Stimulated activated CD8-positive, alpha-beta memory T cell treated with anti-CD3 and anti-CD28 coated beads, Interleukin-7, amount 100 ng/mL, for 1 hour (primary cell): ENCODE data around the gene PAPPA2.

Experiments used
- DNase-seq, 2 donors: peaks; one replicate each; pipeline ENCODE4 v3.0.0-alpha.2; 2020; ENCODE audit warnings: low read depth in 2 of 2

Gene PAPPA2

GRCh38 chr1:176765608-176766007, 302.6 kb downstream of the PAPPA2 start:
- DNase-seq, result no peak

- no peak for DNase-seq
These were observed 303.8 kb downstream of the PAPPA2 start for GRCh38 chr1:176766779-176767178.

- no peak for DNase-seq
These were observed 304.8 kb downstream of the PAPPA2 start for GRCh38 chr1:176767714-176768136.

GRCh38 chr1:176768532-176768931, 305.6 kb downstream of the PAPPA2 start:
- DNase-seq, result no peak

- no peak for DNase-seq
These were observed 307.1 kb downstream of the PAPPA2 start for GRCh38 chr1:176770066-176770465.

GRCh38 chr1:176773038-176773437, 310.1 kb downstream of the PAPPA2 start:
- no peak for DNase-seq

GRCh38 chr1:176774224-176774623, 311.2 kb downstream of the PAPPA2 start:
- DNase-seq, result no peak

- no peak for DNase-seq
These were observed 312.4 kb downstream of the PAPPA2 start for GRCh38 chr1:176775378-176775777.

- DNase-seq, result no peak
These were observed 313.0 kb downstream of the PAPPA2 start for GRCh38 chr1:176775996-176776395.

GRCh38 chr1:176778056-176778455, 315.1 kb downstream of the PAPPA2 start:
- no peak for DNase-seq

- no peak for DNase-seq
These were observed 317.0 kb downstream of the PAPPA2 start for GRCh38 chr1:176779992-176780328.

- DNase-seq, result no peak
These were observed 320.3 kb downstream of the PAPPA2 start for GRCh38 chr1:176783309-176783708.

- no peak for DNase-seq
These were observed 322.1 kb downstream of the PAPPA2 start for GRCh38 chr1:176785056-176785455.

- DNase-seq, result no peak
These were observed 322.8 kb downstream of the PAPPA2 start for GRCh38 chr1:176785791-176786190.

- no peak for DNase-seq
These were observed 323.3 kb downstream of the PAPPA2 start for GRCh38 chr1:176786274-176786673.

GRCh38 chr1:176789571-176790090, 326.7 kb downstream of the PAPPA2 start:
- DNase-seq, result no peak

GRCh38 chr1:176790786-176791185, 327.8 kb downstream of the PAPPA2 start:
- no peak for DNase-seq

- DNase-seq, result no peak
These were observed 328.9 kb downstream of the PAPPA2 start for GRCh38 chr1:176791906-176792305.

GRCh38 chr1:176794897-176795508, 332.0 kb downstream of the PAPPA2 start:
- DNase-seq, result no peak

GRCh38 chr1:176795929-176796328, 333.0 kb downstream of the PAPPA2 start:
- DNase-seq, result no peak

- no peak for DNase-seq
These were observed 333.6 kb downstream of the PAPPA2 start for GRCh38 chr1:176796583-176796982.

GRCh38 chr1:176799327-176799726, 336.4 kb downstream of the PAPPA2 start:
- DNase-seq, result no peak

GRCh38 chr1:176800978-176801513, 338.1 kb downstream of the PAPPA2 start:
- DNase-seq, result no peak

- no peak for DNase-seq
These were observed 338.6 kb downstream of the PAPPA2 start for GRCh38 chr1:176801514-176802020.
